OCI-LY3 (cell line): ENCODE results near the gene PSMD9.

ENCODE experiments used
- CTCF ChIP-seq: fragments of 200-600, 300-600 bp; sonication (generic); IDR thresholded peaks from 2 replicates; pipeline ENCODE4 v1.5.1; 2014; ENCODE audit warnings: antibody characterized with exemption, low read length, low read depth
- EZH2phosphoT487 ChIP-seq: fragments of 200-600 bp; shearing (Covaris generic); IDR thresholded peaks from 2 replicates; pipeline ENCODE4 v1.6.1; 2018; ENCODE audit warnings: antibody characterized with exemption, mixed run types, low read depth

- TF ChIP-seq CTCF (no peak), EZH2phosphoT487 (no peak)
Observed at GRCh38 chr12:121915841-121916321, 27.3 kb downstream of the PSMD9 start.
